ENCODE results near the gene ZNF280A. TPM values are rescaled to one million over a fixed set of nuclear protein-coding genes. Genes with fewer than 3 reads are reported as not detected.

Gene ZNF280A
- total and polyA plus RNA-seq, 2 of the 8 experiments (the other 6 are each of a cell fraction or from before 2014, with no cell fraction given): 0.09 to 0.61 TPM

DNA sequence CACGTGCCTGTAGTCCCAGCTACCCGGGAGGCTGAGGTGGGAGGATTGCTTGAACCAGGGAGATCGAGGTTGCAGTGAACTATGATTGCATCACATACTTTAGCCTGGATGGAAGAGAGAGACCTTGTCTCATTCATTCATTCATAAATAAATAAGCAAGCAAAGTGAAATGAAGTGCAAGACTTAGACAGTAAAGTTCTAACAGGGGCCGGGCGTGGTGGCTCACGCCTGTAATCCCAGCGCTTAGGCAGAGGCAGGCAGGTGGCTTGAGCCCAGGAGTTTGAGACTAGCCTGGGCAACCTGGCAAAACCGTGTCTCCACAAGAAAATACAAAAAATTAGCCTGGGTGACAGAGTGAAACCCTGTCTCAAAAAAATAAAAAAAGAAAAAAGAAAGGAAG lies 1.6 kb upstream of the ZNF280A start:
- TF ChIP-seq HDAC6 (IDR thresholded peaks at IDR 0.05; ENCODE audit: low read depth, low read length): no peak
- no peak for TF ChIP-seq FOSL1 (IDR thresholded peaks at IDR 0.05; ENCODE audit: insufficient read depth, low read depth, low read length)
- TF ChIP-seq RXRA (IDR thresholded peaks at IDR 0.05; ENCODE audit: insufficient read depth, low read depth, low read length): no peak
- no peak for TF ChIP-seq HDAC2 (IDR thresholded peaks at IDR 0.05; ENCODE audit: borderline replicate concordance in 1 of 2, low read depth in 2 of 2, low read length in 2 of 2)
- no peak for TF ChIP-seq KDM4A (IDR thresholded peaks at IDR 0.05; ENCODE audit: low read depth, low read length, severe bottlenecking)
- no peak for TF ChIP-seq CHD2 (IDR thresholded peaks at IDR 0.05; ENCODE audit: low read length)
- no peak for TF ChIP-seq NRF1 (IDR thresholded peaks at IDR 0.05; ENCODE audit: low read depth, low read length)
- TF ChIP-seq, protein P1, sequence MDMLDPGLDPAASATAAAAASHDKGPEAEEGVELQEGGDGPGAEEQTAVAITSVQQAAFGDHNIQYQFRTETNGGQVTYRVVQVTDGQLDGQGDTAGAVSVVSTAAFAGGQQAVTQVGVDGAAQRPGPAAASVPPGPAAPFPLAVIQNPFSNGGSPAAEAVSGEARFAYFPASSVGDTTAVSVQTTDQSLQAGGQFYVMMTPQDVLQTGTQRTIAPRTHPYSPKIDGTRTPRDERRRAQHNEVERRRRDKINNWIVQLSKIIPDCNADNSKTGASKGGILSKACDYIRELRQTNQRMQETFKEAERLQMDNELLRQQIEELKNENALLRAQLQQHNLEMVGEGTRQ (IDR thresholded peaks at IDR 0.05; ENCODE audit: low read length): no peak
- no peak for TF ChIP-seq POLR2A (IDR thresholded peaks at IDR 0.05; ENCODE audit: control extremely low read depth in 1 of 2, low read depth in 2 of 2, low read length in 2 of 2)
- DNase-seq (ENCODE audit: low read depth in 1 of 2, low spot score in 2 of 2) (no peak), FAIRE-seq (no peak)
- Histone ChIP-seq H2AK5ac (ENCODE audit: low read depth, low read length) (no peak overlapping the region), H3K4me1 (replicated peaks in 1 of 4; ENCODE audit: control insufficient read depth in 3 of 4, insufficient read depth in 4 of 4, low read length in 3 of 4) (no peaks in the 10 kb centered on the region), H3K36me3 (ENCODE audit: control insufficient read depth in 2 of 4, insufficient read depth in 4 of 4, low read length in 3 of 4) (no peaks in the 10 kb centered on the region), H3K9me3 (ENCODE audit: insufficient read depth in 2 of 2, low read depth in 1 of 2, low read length in 1 of 2) (peaks cover 0 to 11% of the 10 kb centered on the region in 2 experiments; a peak in 2 of 4 replicates), H4K5ac (ENCODE audit: insufficient read length, low read depth, low read length) (no peak overlapping the region), H3K4me2 (ENCODE audit: insufficient read depth in 1 of 2, low read depth in 2 of 2, low read length in 2 of 2) (no peak overlapping the region), H3K4ac (replicated peaks; ENCODE audit: insufficient read length, low read depth, low read length) (no peak overlapping the region), H3K23me2 (ENCODE audit: low read depth, low read length) (no peaks in the 10 kb centered on the region; the same call in 1 of the 2 replicates), H3K14ac (ENCODE audit: insufficient read length) (no peak overlapping the region), H2BK12ac (ENCODE audit: low read depth, low read length) (no peak overlapping the region), H3K4me3 (ENCODE audit: extremely low read depth in 1 of 4, insufficient read depth in 2 of 4, low read depth in 3 of 4, low read length in 4 of 4) (no peak overlapping the region), H4K8ac (ENCODE audit: extremely low read depth, insufficient read depth, low read length) (no peak overlapping the region), H2BK15ac (ENCODE audit: low read length) (no peak overlapping the region), H3K27ac (ENCODE audit: low read depth, low read length) (no peak overlapping the region), H2BK5ac (ENCODE audit: low read depth, low read length) (no peak overlapping the region), H3K79me2 (ENCODE audit: control insufficient read depth in 1 of 2, insufficient read depth in 2 of 2, low read length in 2 of 2) (no peaks in the 10 kb centered on the region), H4K91ac (replicated peaks; ENCODE audit: insufficient read length, low read length) (no peak overlapping the region), H3K9ac (replicated peaks in 1 of 4; ENCODE audit: extremely low read depth in 1 of 4, low read depth in 3 of 4, low read length in 3 of 4) (no peak overlapping the region), H2AFZ (ENCODE audit: low read length) (no peak overlapping the region), H3K56ac (replicated peaks; ENCODE audit: insufficient read length, low read depth, low read length) (no peak overlapping the region), H2BK120ac (replicated peaks; ENCODE audit: low read depth, low read length) (no peak overlapping the region), H3K27me3 (replicated peaks in 1 of 4; ENCODE audit: control insufficient read depth in 3 of 4, extremely low read depth in 1 of 4, insufficient read depth in 3 of 4, low read length in 3 of 4) (peaks cover 3 to 36% (median 22%) of the 10 kb centered on the region in 4 experiments; a peak in 6 of 7 replicates), H3K79me1 (ENCODE audit: low read depth, low read length) (no peaks in the 10 kb centered on the region), H2BK20ac (ENCODE audit: low read length) (no peak overlapping the region), H4K20me1 (replicated peaks in 1 of 2; ENCODE audit: control insufficient read depth in 1 of 2, insufficient read depth in 2 of 2, low read length in 2 of 2) (no peaks in the 10 kb centered on the region), H3K23ac (ENCODE audit: insufficient read length) (no peak overlapping the region), H3K18ac (ENCODE audit: extremely low read depth, low read length) (no peak overlapping the region)
- ChIA-PET CTCF (ENCODE audit: partially characterized antibody) (no interaction called here), POLR2A (ENCODE audit: partially characterized antibody) (no interaction called here)
- WGBS, 2 experiments (ENCODE audit: extremely low coverage in 1 of 2, insufficient coverage in 1 of 2, insufficient read length in 1 of 2, insufficient replicate concordance in 2 of 2, low coverage in 1 of 2, low lambda C conversion rate in 2 of 2, missing lambda C conversion rate in 1 of 2): 87% methylated on average over 8 of the region's 8 CpGs; no CpG with 5 or more reads in 1 of the 2 experiments

All from H1 (cell line).